GM18526 (cell line): ENCODE data around the gene CPLX1.

Experiments
- POLR2A ChIP-seq: IDR thresholded peaks from 3 replicates; pipeline ENCODE4 v1.6.1; 2011; ENCODE audit not compliant: insufficient read length; ENCODE audit errors: extremely low read depth

Gene CPLX1

DNA sequence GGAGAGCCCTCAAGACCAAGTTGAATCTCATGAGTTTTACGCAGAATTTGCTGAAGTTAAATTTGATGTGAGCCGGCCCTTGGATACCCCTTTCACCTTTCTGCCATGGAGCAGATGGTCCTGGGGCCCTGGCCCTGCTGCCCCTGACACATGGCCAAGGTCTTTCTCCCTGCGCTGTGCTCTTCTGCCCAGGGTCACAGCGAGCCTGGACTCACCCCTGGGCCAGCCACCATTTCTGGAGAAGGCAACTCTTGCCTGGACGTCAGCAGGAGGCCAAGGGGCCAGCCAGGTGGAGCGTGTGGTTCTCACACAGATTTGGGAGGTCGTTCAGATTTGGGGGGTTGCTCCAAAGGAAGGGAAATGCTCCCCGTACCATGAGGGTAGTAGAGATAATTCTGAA, 90.3 kb downstream of the CPLX1 start:
- no peak for TF ChIP-seq POLR2A
